Tibial artery (tissue), 4 donors: ENCODE data around the gene PARD3B.

Source experiments
- DNase-seq, 2 donors: peaks; one replicate each; pipeline ENCODE4 v3.0.0-alpha.2; 2019
- H3K27ac ChIP-seq, 2 donors: fragments of 200-600 bp; sonication (generic) in 1 of 2; 1 replicate in 1 of 2; 2 replicates in 1 of 2; pipeline ENCODE4 v1.5.1; 2018 to 2019; ENCODE audit warnings: mild to moderate bottlenecking in 1 of 2
- H3K27me3 ChIP-seq, 2 donors: fragments of 200-600 bp; sonication (generic) in 1 of 2; one replicate each; pipeline versions ENCODE4 v1.5.1 to v1.6.0; 2016 to 2019
- H3K36me3 ChIP-seq, 3 donors: fragments of 200-600 bp; sonication (generic) in 2 of 3; one replicate each; pipeline ENCODE4 v1.5.1; 2016 to 2019; ENCODE audit warnings: mild to moderate bottlenecking in 2 of 3
- H3K4me1 ChIP-seq, 4 donors: fragments of 200-600 bp; sonication (generic) in 2 of 4; 1 replicate in 3 of 4; 2 replicates in 1 of 4; pipeline ENCODE4 v1.5.1; 2016 to 2019
- H3K4me3 ChIP-seq, 2 donors: fragments of 200-600 bp; sonication (generic) in 1 of 2; 1 replicate in 1 of 2; 2 replicates in 1 of 2; pipeline ENCODE4 v1.5.1; 2018 to 2019; ENCODE audit warnings: mild to moderate bottlenecking in 2 of 2
- H3K9me3 ChIP-seq, 3 donors: fragments of 200-600 bp; sonication (generic) in 1 of 3; one replicate each; pipeline ENCODE4 v1.5.1; 2016 to 2019
- intact Hi-C: fragments of 100-400 bp; cut with DNase I; formaldehyde crosslinking; loops from one replicate; pipeline ENCODE4 v1.15.0; 2023; ENCODE audit warnings: low total_unique reads
- TF ChIP-seq, protein P1 (sequence below), 2 experiments: fragments of 200-600 bp in 1 of 2; fragments of 450-650 bp in 1 of 2; IDR thresholded peaks; one replicate each; pipeline ENCODE4 v1.5.1; 2017 to 2019; ENCODE audit warnings: antibody characterized with exemption in 2 of 2, mild to moderate bottlenecking in 1 of 2, moderate library complexity in 1 of 2

PARD3B gene

DNA sequence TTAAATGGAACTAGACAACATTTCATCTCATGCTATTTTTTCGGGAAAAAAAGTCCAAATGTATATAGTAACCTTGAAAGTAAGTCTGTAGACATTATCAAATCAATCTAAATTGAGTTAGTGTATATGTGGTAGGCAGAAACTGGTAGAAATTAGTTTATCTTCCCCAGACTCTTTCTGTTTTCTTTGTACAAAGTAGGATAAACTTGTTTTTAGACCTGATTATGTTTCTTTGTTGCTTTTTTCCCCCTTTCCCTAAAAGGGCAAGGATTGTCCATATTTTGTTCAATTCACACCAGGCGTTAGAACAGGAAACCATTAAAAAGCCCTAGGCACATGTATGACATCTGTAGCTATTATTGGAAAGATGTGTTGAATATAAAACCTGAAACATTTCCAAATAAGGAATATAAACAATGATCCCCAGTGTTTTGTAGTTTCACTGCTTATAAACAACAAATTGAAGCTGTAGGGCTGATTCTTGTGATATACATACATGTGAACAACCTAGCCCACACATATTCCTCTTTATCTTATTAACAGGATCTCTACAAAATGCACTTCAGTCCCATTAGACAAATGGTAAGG is 528.3 kb downstream of the PARD3B start:
- Histone ChIP-seq H3K4me3 (no peak overlapping the region), H3K9me3 (no peaks in the 10 kb centered on the region), H3K36me3 (no peaks in the 10 kb centered on the region), H3K27ac (no peak overlapping the region), H3K27me3 (no peaks in the 10 kb centered on the region), H3K4me1 (no peaks in the 10 kb centered on the region)
- TF ChIP-seq, protein P1, sequence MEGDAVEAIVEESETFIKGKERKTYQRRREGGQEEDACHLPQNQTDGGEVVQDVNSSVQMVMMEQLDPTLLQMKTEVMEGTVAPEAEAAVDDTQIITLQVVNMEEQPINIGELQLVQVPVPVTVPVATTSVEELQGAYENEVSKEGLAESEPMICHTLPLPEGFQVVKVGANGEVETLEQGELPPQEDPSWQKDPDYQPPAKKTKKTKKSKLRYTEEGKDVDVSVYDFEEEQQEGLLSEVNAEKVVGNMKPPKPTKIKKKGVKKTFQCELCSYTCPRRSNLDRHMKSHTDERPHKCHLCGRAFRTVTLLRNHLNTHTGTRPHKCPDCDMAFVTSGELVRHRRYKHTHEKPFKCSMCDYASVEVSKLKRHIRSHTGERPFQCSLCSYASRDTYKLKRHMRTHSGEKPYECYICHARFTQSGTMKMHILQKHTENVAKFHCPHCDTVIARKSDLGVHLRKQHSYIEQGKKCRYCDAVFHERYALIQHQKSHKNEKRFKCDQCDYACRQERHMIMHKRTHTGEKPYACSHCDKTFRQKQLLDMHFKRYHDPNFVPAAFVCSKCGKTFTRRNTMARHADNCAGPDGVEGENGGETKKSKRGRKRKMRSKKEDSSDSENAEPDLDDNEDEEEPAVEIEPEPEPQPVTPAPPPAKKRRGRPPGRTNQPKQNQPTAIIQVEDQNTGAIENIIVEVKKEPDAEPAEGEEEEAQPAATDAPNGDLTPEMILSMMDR (IDR thresholded peaks at IDR 0.05) = no peak
- intact Hi-C loops = no loop called here
- no peak for DNase-seq

DNA sequence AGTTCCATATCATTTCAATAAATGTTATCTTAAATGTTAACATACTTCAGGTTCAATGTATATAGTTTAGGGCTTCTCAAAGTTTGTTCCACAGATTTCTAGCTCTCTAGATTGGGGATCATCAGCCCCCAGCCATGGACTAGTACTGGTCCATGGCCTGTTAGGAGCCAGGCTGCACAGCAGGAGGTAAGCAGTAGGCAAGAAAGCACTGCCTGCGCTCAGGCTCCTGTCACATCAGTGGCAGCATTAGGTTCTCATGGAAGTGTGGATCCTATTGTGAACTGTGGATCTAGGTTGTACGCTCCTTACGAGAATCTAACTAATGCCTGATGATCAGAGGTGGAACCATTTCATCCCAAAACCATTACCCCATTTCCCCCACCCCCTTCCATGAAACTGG is 531.1 kb downstream of the PARD3B start:
- TF ChIP-seq, protein P1 (IDR thresholded peaks at IDR 0.05) = no peak
- H3K36me3 ChIP-seq = no peaks in the 10 kb centered on the region
- DNase-seq = no peak

DNA sequence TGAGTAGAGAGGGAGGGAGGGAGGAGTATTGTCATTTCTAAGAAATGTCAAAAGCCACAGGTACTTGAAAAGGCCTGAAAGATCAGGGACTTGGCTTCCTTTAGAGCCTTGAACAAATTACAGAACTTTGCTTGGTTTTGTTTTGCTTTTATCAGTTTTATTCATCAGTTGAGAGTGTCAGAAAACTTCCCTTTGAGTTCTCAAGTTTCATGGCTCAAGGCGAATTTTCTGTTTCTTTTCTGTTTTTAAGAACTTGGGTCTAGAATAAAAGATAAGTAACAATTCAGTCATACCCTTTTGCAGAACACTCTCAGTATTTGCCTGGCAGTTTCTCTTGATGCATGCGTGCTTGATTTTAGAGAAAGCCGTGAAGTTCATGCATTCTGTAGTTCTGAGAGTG is 531.9 kb downstream of the PARD3B start:
- TF ChIP-seq, protein P1 (IDR thresholded peaks at IDR 0.05) = no peak
- Histone ChIP-seq H3K36me3 (no peaks in the 10 kb centered on the region), H3K27me3 (no peaks in the 10 kb centered on the region), H3K9me3 (no peaks in the 10 kb centered on the region), H3K4me3 (no peak overlapping the region), H3K27ac (no peak overlapping the region), H3K4me1 (no peaks in the 10 kb centered on the region)
- intact Hi-C loops = no loop called here
- no peak for DNase-seq

More for the DNA sequence above, 531.1 kb downstream of the PARD3B start:
- Histone ChIP-seq H3K27ac (no peak overlapping the region), H3K4me1 (no peaks in the 10 kb centered on the region), H3K27me3 (no peaks in the 10 kb centered on the region), H3K4me3 (no peak overlapping the region), H3K9me3 (no peaks in the 10 kb centered on the region)
- intact Hi-C loops = no loop called here

DNA sequence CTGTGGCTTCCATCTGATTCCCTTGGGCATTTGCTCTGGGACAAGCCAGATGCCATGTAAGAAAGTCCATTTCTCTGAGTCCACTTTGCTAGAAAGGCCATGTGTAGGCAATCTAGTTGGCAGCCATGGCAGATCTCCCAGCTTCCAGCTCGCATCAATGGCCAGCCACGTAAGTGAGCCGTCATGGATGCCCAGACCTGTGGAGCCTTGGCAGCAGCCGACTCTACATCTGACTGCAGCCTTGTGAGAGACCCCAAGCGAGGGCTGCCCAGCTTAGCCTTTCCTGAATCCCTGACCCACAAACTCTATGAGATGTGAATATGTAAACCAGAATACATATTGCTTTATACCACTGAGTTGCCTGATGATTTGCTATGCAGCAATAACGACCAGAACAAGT is 533.5 kb downstream of the PARD3B start:
- DNase-seq = no peak
- no peak overlapping the region for H3K4me3 ChIP-seq
- no peaks in the 10 kb centered on the region for H3K36me3 ChIP-seq
- H3K4me1 ChIP-seq = no peaks in the 10 kb centered on the region
- no peaks in the 10 kb centered on the region for H3K9me3 ChIP-seq
- intact Hi-C loops = no loop called here
- no peak overlapping the region for H3K27ac ChIP-seq
- no peaks in the 10 kb centered on the region for H3K27me3 ChIP-seq
- TF ChIP-seq, protein P1 (IDR thresholded peaks at IDR 0.05) = no peak

DNA sequence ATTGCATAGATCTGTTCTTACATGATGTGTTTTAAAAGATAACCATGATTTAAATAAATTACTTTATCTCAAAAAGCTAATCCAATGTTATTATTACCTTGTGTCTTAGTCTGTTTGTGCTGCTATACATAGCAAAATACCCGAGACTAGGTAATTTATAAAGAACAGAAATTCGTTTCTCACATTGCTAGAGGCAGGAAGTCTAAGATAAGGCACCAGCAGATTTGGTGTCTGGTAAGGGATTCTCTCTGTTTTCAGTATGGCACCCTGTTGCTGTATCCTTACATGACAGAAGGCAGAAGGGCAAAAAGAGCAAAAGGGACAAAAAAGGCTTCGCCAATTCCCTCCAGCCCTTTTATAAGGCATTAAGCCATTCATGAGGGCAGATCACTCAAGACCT is 533.9 kb downstream of the PARD3B start:
- intact Hi-C loops = no loop called here
- no peak overlapping the region for H3K4me3 ChIP-seq
- DNase-seq = no peak
- H3K27ac ChIP-seq = no peak overlapping the region
- TF ChIP-seq, protein P1 (IDR thresholded peaks at IDR 0.05) = no peak
- no peaks in the 10 kb centered on the region for H3K36me3 ChIP-seq
- no peaks in the 10 kb centered on the region for H3K9me3 ChIP-seq
- no peaks in the 10 kb centered on the region for H3K27me3 ChIP-seq
- no peaks in the 10 kb centered on the region for H3K4me1 ChIP-seq

DNA sequence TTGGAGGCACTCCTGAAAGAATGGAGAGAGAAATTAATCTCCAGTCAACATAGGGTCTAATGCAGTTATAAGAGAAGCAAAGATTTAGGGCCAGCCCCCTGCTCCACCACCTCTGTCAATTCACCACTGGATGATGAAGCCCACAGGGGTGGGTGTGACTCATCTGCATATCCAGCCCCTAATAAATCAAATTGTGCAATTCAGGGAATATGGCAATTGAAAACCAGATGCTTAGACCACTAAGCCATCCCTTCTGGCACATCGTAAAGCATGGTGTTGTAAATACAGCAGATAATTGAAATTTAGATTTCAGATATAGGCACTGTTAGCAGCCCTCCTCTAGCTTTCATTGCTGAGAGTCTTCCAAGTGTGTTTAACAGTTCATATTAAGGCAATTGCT is 541.4 kb downstream of the PARD3B start:
- TF ChIP-seq, protein P1 (IDR thresholded peaks at IDR 0.05) = no peak
- H3K27ac ChIP-seq = no peak overlapping the region
- H3K9me3 ChIP-seq = no peaks in the 10 kb centered on the region
- no peak overlapping the region for H3K4me3 ChIP-seq
- no peaks in the 10 kb centered on the region for H3K27me3 ChIP-seq
- H3K36me3 ChIP-seq = no peaks in the 10 kb centered on the region
- intact Hi-C loops = no loop called here
- no peak for DNase-seq
- no peaks in the 10 kb centered on the region for H3K4me1 ChIP-seq
